SH-SY5Y (cell line): Measurements from ENCODE around the gene CERS1.

Source experiments
- GATA2 ChIP-seq: IDR thresholded peaks from 2 replicates; pipeline ENCODE4 v1.6.1; 2011; ENCODE audit warnings: mild to moderate bottlenecking, low read depth, low read length
- GATA3 ChIP-seq: IDR thresholded peaks from 2 replicates; pipeline ENCODE4 v1.6.1; 2011; ENCODE audit warnings: low read depth, mild to moderate bottlenecking, low read length, moderate library complexity

DNA sequence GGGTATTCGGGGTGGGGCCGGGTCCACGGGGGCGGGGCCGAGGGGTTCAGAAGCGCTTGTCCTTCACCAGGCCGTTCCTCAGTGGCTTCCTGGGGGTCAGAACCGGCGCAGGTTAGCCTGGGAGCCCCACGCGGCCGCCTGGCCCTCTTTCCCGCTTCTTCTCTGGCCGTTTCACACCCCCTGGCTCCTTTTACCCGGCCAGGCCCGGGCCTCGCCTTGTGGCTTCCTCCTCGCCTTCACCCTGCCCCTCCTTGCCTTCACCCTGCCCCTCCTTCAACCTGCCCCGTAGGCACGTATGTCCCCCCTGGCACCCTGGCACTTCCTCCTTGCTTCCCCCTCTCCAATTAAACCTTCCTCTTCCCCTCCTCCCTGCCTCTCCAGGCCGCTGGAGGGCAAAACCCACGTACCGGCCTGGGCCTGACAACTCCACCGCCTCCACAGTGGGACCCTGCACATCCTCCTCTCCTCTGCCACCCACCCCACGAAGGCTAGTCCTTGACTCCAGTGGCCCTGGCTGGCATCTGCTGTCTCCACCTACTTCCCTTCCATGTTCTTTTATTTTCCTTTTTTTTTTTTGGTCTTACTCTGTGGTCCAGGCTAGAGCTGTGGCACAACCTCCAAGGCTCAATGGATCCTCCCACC is 25.3 kb downstream of the CERS1 start:
- TF ChIP-seq GATA3, result no peak
- no peak for TF ChIP-seq GATA2
